Tibial artery (tissue), 4 donors: ENCODE results near the gene SGCE.

ENCODE experiments used
- DNase-seq, 2 donors: peaks; one replicate each; pipeline ENCODE4 v3.0.0-alpha.2; 2019
- H3K27ac ChIP-seq, 2 donors: fragments of 200-600 bp; sonication (generic) in 1 of 2; 1 replicate in 1 of 2; 2 replicates in 1 of 2; pipeline ENCODE4 v1.5.1; 2018 to 2019; ENCODE audit warnings: mild to moderate bottlenecking in 1 of 2
- H3K27me3 ChIP-seq, 2 donors: fragments of 200-600 bp; sonication (generic) in 1 of 2; one replicate each; pipeline versions ENCODE4 v1.5.1 to v1.6.0; 2016 to 2019
- H3K36me3 ChIP-seq, 3 donors: fragments of 200-600 bp; sonication (generic) in 2 of 3; one replicate each; pipeline ENCODE4 v1.5.1; 2016 to 2019; ENCODE audit warnings: mild to moderate bottlenecking in 2 of 3
- H3K4me1 ChIP-seq, 4 donors: fragments of 200-600 bp; sonication (generic) in 2 of 4; 1 replicate in 3 of 4; 2 replicates in 1 of 4; pipeline ENCODE4 v1.5.1; 2016 to 2019
- H3K4me3 ChIP-seq, 2 donors: fragments of 200-600 bp; sonication (generic) in 1 of 2; 1 replicate in 1 of 2; 2 replicates in 1 of 2; pipeline ENCODE4 v1.5.1; 2018 to 2019; ENCODE audit warnings: mild to moderate bottlenecking in 2 of 2
- H3K9me3 ChIP-seq, 3 donors: fragments of 200-600 bp; sonication (generic) in 1 of 3; one replicate each; pipeline ENCODE4 v1.5.1; 2016 to 2019
- intact Hi-C: fragments of 100-400 bp; cut with DNase I; formaldehyde crosslinking; loops from one replicate; pipeline ENCODE4 v1.15.0; 2023; ENCODE audit warnings: low total_unique reads
- TF ChIP-seq, protein P1 (sequence below), 2 experiments: fragments of 200-600 bp in 1 of 2; fragments of 450-650 bp in 1 of 2; IDR thresholded peaks; one replicate each; pipeline ENCODE4 v1.5.1; 2017 to 2019; ENCODE audit warnings: antibody characterized with exemption in 2 of 2, mild to moderate bottlenecking in 1 of 2, moderate library complexity in 1 of 2

SGCE gene

DNA sequence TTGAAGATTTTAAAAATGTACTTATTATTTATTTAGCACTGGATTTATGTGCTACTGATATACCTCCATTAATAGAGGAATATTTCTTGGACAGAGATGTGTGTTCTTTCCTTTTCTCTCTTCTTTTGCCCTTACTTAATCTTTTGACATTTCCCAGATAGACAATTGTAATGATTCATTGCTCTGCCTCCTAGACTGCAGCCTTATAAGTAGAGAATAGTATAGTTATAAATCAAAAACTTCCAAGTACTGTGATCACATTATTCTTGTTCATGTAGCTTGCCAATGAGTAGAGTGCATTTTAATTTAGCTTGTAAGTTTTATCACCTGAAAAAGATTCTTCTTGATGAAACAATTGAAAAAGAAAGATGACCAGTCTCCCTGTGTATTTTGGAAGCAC lies 98.7 kb downstream of the SGCE start:
- peaks cover 10 to 28% (median 18%) of the 10 kb centered on the region in 3 donors for H3K36me3 ChIP-seq
- no peaks in the 10 kb centered on the region for H3K4me1 ChIP-seq
- intact Hi-C loops = no loop called here
- TF ChIP-seq, protein P1, sequence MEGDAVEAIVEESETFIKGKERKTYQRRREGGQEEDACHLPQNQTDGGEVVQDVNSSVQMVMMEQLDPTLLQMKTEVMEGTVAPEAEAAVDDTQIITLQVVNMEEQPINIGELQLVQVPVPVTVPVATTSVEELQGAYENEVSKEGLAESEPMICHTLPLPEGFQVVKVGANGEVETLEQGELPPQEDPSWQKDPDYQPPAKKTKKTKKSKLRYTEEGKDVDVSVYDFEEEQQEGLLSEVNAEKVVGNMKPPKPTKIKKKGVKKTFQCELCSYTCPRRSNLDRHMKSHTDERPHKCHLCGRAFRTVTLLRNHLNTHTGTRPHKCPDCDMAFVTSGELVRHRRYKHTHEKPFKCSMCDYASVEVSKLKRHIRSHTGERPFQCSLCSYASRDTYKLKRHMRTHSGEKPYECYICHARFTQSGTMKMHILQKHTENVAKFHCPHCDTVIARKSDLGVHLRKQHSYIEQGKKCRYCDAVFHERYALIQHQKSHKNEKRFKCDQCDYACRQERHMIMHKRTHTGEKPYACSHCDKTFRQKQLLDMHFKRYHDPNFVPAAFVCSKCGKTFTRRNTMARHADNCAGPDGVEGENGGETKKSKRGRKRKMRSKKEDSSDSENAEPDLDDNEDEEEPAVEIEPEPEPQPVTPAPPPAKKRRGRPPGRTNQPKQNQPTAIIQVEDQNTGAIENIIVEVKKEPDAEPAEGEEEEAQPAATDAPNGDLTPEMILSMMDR (IDR thresholded peaks at IDR 0.05) = no peak
- no peaks in the 10 kb centered on the region for H3K27me3 ChIP-seq
- H3K9me3 ChIP-seq = no peaks in the 10 kb centered on the region
- no peak for DNase-seq
- no peak overlapping the region for H3K4me3 ChIP-seq
- H3K27ac ChIP-seq = no peak overlapping the region

GRCh38 chr7:94556028-94556427 lies 99.9 kb downstream of the SGCE start:
- Histone ChIP-seq H3K4me3 (no peak overlapping the region), H3K27me3 (no peaks in the 10 kb centered on the region), H3K36me3 (peaks cover 11 to 28% (median 18%) of the 10 kb centered on the region in 3 donors), H3K27ac (no peak overlapping the region), H3K9me3 (no peaks in the 10 kb centered on the region), H3K4me1 (no peaks in the 10 kb centered on the region)
- intact Hi-C loops = no loop called here
- no peak for DNase-seq
- TF ChIP-seq, protein P1 (IDR thresholded peaks at IDR 0.05) = no peak

- DNase-seq = no peak
- Histone ChIP-seq H3K27me3 (no peaks in the 10 kb centered on the region), H3K36me3 (peaks cover under 1 to 12% (median 7%) of the 10 kb centered on the region in 3 donors), H3K27ac (no peak overlapping the region), H3K9me3 (no peaks in the 10 kb centered on the region), H3K4me3 (no peak overlapping the region), H3K4me1 (no peaks in the 10 kb centered on the region)
- TF ChIP-seq, protein P1 (IDR thresholded peaks at IDR 0.05) = no peak
- intact Hi-C loops = no loop called here
These were observed 108.8 kb downstream of the SGCE start for GRCh38 chr7:94547126-94547525.

DNA sequence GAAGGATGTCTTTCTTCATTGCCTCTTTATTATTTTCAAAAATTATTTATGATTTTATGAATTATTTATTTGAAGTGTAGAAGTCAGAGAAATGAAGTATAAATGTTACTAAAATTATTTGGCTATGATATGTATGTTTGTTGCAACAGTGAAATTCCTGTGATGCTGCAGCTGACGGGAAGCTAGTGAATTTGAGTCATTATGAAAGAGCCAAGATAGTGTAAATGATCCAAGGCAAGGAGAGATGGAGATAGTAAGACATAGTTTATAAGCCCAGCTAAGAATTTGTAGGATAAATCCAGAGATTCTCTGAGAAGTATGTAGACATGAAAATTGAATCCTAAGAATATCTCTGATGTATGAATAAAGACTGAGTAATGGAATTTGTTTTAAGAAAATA lies 115.5 kb downstream of the SGCE start:
- DNase-seq = no peak
- no peak overlapping the region for H3K27ac ChIP-seq
- H3K4me1 ChIP-seq = no peaks in the 10 kb centered on the region
- H3K4me3 ChIP-seq = no peak overlapping the region
- H3K9me3 ChIP-seq = no peaks in the 10 kb centered on the region
- TF ChIP-seq, protein P1 (IDR thresholded peaks at IDR 0.05) = no peak
- intact Hi-C loops = no loop called here
- H3K27me3 ChIP-seq = no peaks in the 10 kb centered on the region
- peaks cover 4 to 36% (median 23%) of the 10 kb centered on the region in 3 donors for H3K36me3 ChIP-seq
